Measurements from ENCODE around the gene EXOC3L1. TPM values are rescaled to one million over a fixed set of nuclear protein-coding genes. Genes with fewer than 3 reads are reported as not detected.
A peak's percentile ranks its signal among the peaks of the same experiment; 100 is the strongest.

Gene EXOC3L1
- total RNA-seq, 4 donors from 2014 or later, result 0.29 to 5.1 (median 1.8) TPM

DNA sequence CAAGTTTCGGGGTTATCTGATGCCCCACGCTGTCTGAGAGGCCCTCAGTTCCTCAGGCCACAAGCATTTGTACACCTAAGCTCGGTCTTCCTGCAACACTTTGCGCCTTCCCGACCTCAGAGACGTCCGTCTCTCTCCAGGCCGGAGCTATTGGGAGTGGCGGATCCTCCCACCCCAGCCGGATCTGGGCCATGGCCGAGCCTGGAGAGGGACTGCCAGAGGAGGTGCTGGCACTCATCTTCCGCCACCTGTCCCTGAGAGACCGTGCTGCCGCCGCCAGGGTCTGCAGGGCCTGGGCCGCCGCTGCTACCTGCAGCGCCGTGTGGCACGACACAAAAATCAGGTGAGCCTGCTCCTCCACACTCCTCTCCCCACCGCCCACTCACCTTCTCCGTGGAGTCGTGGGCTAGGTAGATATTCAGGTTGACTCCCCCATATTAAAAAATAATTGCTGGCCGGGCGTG is 28.3 kb downstream of the EXOC3L1 start:
- no peaks in the 10 kb centered on the region for H3K27me3 ChIP-seq
- intact Hi-C loops (cut with DNase I; ENCODE audit: low total_unique reads), result no loop called here
- H3K4me3 ChIP-seq, result no peak overlapping the region
- DNase-seq, result no peak
- no peaks in the 10 kb centered on the region for H3K36me3 ChIP-seq
- TF ChIP-seq, protein P1, sequence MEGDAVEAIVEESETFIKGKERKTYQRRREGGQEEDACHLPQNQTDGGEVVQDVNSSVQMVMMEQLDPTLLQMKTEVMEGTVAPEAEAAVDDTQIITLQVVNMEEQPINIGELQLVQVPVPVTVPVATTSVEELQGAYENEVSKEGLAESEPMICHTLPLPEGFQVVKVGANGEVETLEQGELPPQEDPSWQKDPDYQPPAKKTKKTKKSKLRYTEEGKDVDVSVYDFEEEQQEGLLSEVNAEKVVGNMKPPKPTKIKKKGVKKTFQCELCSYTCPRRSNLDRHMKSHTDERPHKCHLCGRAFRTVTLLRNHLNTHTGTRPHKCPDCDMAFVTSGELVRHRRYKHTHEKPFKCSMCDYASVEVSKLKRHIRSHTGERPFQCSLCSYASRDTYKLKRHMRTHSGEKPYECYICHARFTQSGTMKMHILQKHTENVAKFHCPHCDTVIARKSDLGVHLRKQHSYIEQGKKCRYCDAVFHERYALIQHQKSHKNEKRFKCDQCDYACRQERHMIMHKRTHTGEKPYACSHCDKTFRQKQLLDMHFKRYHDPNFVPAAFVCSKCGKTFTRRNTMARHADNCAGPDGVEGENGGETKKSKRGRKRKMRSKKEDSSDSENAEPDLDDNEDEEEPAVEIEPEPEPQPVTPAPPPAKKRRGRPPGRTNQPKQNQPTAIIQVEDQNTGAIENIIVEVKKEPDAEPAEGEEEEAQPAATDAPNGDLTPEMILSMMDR (IDR thresholded peaks at IDR 0.05), result no peak
- no peak for TF ChIP-seq POLR2A (IDR thresholded peaks at IDR 0.05)
- no peak overlapping the region for H3K27ac ChIP-seq
- peaks cover 0 to 32% of the 10 kb centered on the region in 2 donors for H3K4me1 ChIP-seq
- H3K9me3 ChIP-seq, result no peaks in the 10 kb centered on the region

DNA sequence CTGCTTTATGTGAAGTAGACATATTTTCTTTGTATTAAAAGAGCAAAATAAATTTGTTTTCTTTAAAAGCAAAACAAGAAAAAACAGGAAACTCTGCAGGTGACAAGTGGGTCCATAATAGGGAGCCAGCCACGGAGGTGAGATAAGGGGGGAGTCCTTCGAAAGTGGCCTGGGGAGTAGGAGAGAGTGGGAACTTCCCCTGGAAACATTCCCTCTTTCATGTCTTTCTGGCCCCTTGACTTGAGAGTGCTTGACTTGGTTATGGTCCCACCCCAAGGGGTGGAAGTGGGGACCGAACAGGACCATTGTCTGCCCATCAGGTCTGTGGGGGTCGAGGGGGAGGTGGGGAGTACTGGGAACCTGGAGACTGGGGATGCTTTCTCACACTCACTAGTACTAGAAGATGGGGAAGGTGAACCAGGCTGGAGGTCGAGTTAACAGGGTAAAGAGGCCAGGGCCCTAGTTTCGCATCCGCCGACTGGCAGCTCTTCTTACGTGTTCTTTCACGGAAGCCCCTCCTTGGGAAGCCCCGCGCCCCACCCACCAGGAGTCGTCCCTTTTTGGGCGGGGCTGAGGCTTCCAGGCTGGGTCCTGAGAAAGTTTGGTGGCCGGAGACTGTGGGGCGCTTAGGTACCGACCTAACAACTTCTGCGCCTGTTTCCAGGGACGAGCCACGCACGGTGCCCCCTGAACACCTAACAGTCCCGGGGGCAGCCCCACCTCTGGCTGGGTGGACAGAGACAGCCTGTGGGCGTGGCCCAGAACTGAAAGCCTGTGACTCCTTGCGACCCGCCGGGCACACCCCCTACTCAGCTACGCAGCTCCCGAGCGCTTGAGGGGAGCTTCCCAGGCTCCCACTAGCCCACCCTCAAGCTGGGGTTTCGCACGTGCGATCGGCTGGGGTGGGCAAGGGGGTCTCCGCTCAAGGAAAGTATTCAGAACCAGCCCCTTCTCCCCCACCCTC is 31.0 kb downstream of the EXOC3L1 start:
- Histone ChIP-seq H3K4me3 (peak overlapping the region; percentile 75 to 90), H3K36me3 (no peaks in the 10 kb centered on the region), H3K4me1 (peaks cover 0 to 32% of the 10 kb centered on the region in 2 donors), H3K27ac (peak overlapping the region; percentile 70 to 80), H3K9me3 (no peaks in the 10 kb centered on the region), H3K27me3 (no peaks in the 10 kb centered on the region)
- no peak for TF ChIP-seq POLR2A (IDR thresholded peaks at IDR 0.05)
- TF ChIP-seq, protein P1 (IDR thresholded peaks at IDR 0.05), result no peak
- intact Hi-C loops (cut with DNase I; ENCODE audit: low total_unique reads), result loop anchor here (5.0 kb wide), 1 partner anchor 182 kb away; no protein-coding TSS in a partner anchor
- no peak for DNase-seq

GRCh38 chr16:67157892-67158635 is 31.9 kb downstream of the EXOC3L1 start:
- TF ChIP-seq POLR2A (IDR thresholded peaks at IDR 0.05), result no peak
- TF ChIP-seq, protein P1 (IDR thresholded peaks at IDR 0.05), result no peak
- Histone ChIP-seq H3K27me3 (no peaks in the 10 kb centered on the region), H3K9me3 (no peaks in the 10 kb centered on the region), H3K27ac (no peak overlapping the region), H3K4me3 (no peak overlapping the region), H3K4me1 (peaks cover 0 to 24% of the 10 kb centered on the region in 2 donors), H3K36me3 (no peaks in the 10 kb centered on the region)
- DNase-seq, result no peak
- intact Hi-C loops (cut with DNase I; ENCODE audit: low total_unique reads), result loop anchor here (5.0 kb wide), 1 partner anchor 181 kb away; no protein-coding TSS in a partner anchor

GRCh38 chr16:67157106-67157748 is 32.7 kb downstream of the EXOC3L1 start:
- intact Hi-C loops (cut with DNase I; ENCODE audit: low total_unique reads), result loop anchor here (5.0 kb wide), 1 partner anchor 180 kb away; no protein-coding TSS in a partner anchor
- no peaks in the 10 kb centered on the region for H3K27me3 ChIP-seq
- H3K27ac ChIP-seq, result no peak overlapping the region
- no peaks in the 10 kb centered on the region for H3K36me3 ChIP-seq
- no peak overlapping the region for H3K4me3 ChIP-seq
- no peaks in the 10 kb centered on the region for H3K9me3 ChIP-seq
- no peak for DNase-seq
- peaks cover 0 to 20% of the 10 kb centered on the region in 2 donors for H3K4me1 ChIP-seq
- TF ChIP-seq, protein P1 (IDR thresholded peaks at IDR 0.05), result no peak
- TF ChIP-seq POLR2A (IDR thresholded peaks at IDR 0.05), result no peak
